Hematopoietic multipotent progenitor cell treated with erythropoietin and hydrocortisone succinate and interleukin-3 and kit ligand, for 8 days (in vitro differentiated cells): ENCODE data around the gene DYNLRB1.

ENCODE experiments used
- DNase-seq: peaks from one replicate; pipeline ENCODE4 v3.0.0-alpha.2; 2015

Gene DYNLRB1

GRCh38 chr20:34535301-34535840 is 19.1 kb downstream of the DYNLRB1 start:
- DNase-seq: no peak

DNA sequence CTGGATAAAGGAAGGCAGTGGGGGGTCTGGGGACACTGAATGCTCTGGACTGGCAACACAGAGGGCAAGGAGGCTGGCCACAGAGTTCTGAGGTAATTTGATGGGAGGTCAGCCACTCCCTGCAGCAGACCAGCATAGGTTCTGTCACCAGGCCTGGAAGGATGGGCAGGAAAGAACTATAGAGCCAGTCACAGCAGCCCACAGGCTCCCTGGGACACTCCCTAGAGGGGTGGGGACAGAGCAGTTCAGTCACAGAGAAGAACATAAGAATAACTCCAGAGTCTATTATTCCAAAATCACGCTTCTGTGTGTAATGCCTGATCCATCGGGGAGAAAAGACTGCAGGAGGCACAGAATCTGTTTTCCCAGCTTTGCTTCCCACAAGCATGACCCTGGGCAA is 19.6 kb downstream of the DYNLRB1 start:
- DNase-seq: no peak

DNA sequence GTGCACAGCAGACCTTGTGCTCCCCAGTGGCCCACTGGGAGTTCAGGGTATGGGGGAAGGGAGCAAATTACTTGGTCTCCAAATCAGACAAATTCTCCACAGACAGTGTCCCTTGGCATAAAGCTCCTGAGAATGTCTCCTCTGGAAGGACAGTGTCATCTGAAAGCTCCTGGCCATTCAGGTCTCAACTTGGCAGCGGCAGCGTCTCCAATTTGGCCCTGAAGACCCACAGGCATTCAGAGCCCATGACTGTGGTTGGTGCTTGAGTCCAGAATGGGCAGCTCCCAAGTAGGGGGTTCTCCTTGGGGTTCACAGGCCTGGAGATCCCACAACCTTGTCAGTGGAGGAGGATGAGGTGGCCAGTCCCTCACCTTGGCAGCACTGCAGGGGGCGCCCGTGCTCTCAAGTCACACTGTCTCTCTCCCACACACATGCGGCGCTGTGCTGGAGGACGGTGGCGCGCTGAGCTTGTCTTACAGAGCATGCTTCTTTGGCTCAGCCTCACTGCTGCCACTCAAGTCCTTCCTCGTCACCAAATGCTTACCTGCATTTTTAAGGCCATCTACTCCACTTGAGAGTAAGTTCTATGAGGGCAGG is 20.7 kb downstream of the DYNLRB1 start:
- peak; percentile 50 for DNase-seq

DNA sequence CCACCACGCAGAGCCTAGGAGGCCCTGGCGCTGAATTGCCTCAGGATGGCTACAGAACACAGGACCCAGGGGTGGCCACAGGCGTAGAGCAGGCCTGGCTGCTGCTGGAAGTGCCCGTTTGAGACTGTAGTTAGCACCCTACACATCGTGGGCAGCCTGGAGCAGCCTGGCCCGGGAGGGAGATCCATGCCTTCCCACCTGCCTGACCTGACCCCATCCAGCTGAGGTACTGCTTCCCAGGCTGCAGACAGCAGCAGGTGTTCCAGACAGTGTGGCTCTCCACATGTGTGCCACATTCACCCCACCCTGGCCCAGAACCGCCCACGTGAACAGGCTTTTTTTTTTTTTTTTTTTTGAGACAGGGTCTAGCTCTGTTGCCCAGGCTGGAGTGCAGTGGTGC is 21.4 kb downstream of the DYNLRB1 start:
- no peak for DNase-seq

GRCh38 chr20:34538671-34539123 is 22.5 kb downstream of the DYNLRB1 start:
- DNase-seq: peak; percentile 60

- DNase-seq: no peak
Observed at GRCh38 chr20:34539756-34540155, 23.5 kb downstream of the DYNLRB1 start.

DNA sequence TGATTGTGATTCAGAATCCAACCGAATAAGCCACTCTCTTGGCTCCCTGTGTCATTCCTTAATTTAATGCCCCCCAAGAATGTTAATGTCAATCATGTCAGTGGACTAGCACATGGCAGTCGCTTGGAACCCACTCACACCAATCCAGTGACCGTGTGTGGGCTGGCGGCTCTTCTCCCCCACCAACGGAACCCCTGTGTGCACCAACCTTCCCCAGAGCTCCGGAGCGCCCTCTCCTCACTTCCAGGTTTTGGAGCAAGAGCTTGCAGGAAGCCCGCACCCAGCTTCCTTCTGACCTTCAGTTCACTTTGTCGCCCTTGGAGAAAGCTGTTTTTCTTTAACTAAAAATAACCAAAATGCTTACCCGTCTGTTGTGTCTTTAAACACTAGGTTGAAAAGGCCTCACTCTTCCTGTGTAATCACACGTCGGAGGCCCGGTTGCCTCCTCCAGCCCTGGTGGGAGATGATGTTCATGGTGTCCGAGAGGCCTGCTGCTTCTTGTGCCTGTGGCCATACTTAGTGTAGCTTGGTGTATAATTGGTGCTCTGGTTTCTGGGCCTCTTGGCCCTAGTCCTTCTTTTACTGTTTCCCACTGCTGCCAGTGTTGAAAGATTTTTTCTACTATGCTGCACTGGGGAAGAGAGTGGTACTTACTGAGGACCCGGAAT is 24.5 kb downstream of the DYNLRB1 start:
- DNase-seq: no peak

DNA sequence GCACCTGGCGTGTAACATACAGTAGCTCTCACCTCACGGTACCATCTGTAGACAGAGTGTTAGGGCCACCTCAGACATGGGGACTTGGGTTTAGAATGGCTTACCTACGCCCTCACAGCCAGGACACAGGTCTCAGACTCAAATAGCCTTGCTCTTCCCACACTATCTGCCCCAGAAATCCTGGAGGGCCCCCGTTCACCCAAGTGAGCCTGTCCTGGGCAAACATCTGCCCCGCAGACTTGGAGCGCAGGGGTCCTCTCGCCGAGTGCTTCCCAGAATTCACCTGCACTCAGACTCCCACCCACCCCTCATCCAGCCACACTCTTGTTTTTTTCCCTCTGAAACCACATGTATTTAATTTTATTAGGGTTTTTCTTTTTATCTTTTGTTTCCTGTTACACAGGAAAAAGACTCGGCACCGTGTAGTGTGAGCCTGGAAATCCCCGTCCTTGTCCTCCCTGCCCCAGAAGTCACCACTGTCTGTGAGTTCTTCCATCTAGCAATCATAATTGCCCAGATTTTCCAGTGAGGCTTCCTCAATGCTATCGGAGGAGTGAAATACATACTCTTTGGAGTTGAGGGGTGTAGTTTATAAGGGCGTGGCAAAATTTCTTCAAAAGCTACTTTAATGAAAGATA is 25.2 kb downstream of the DYNLRB1 start:
- DNase-seq: no peak

GRCh38 chr20:34541917-34542316 is 25.7 kb downstream of the DYNLRB1 start:
- DNase-seq: no peak

- DNase-seq: no peak
Observed at GRCh38 chr20:34542439-34542838, 26.2 kb downstream of the DYNLRB1 start.

GRCh38 chr20:34543463-34544056 is 27.3 kb downstream of the DYNLRB1 start:
- no peak for DNase-seq

DNA sequence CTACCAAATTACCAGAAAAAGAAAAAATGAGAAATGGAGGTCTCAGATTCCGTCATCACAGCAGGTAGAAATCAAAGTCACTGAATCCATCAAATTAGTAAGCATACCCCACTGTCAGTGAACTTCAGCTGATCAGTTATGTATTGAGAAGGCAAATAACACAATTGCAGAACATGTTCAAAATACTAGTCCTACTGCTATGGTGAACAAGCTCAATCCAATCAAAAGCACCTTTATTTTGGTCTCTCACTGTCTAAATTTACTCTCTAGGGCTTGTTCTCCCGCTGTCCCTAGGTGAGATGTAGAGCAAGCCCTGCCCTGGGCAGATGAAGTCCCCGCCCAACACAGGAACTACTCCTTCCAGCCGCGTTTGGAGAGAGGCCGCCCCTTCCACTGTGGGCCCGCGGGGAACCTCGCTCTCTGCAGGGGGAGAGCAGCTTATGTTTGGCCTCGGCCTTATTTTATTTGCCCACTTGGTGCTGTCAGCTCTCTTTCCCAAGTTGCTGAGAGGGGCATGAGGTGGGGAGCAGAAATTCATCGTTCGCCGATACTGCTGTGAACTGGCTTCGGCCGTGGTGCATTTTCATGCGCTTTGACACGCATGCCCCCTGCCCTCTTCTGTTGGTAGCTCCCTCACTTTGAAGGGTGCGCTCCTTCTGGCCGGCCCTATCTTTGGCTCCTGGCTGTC is 28.0 kb downstream of the DYNLRB1 start:
- peak; percentile 27 for DNase-seq

- no peak for DNase-seq
Observed at GRCh38 chr20:34546751-34547181, 30.5 kb downstream of the DYNLRB1 start.

GRCh38 chr20:34547844-34548613 is 31.8 kb downstream of the DYNLRB1 start:
- DNase-seq: no peak

GRCh38 chr20:34549291-34549928 is 33.2 kb downstream of the DYNLRB1 start:
- peak; percentile 43 for DNase-seq

DNA sequence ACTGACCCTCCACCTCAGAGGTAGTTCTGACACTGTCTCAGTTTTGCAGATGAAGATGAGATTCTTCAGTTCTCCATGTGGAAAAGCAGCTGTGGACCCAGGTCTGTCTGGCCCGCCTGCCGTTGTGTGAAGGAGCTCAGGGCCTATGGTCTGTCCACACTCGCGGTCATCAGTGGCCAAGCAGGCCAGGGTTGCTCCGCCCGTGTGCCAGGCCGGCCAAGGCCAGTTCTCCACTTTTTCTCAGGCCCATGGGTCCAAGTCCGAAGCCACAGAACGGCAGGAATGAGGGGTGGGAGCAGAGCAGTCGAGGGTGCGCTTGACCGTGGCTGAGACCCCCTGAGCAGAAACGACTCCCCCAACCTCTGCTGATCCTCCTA is 33.7 kb downstream of the DYNLRB1 start:
- DNase-seq: no peak

- DNase-seq: no peak
Observed at GRCh38 chr20:34552569-34552968, 36.3 kb downstream of the DYNLRB1 start.

GRCh38 chr20:34553366-34553867 is 37.2 kb downstream of the DYNLRB1 start:
- no peak for DNase-seq

- no peak for DNase-seq
Observed at GRCh38 chr20:34557936-34558319, 41.7 kb downstream of the DYNLRB1 start.

DNA sequence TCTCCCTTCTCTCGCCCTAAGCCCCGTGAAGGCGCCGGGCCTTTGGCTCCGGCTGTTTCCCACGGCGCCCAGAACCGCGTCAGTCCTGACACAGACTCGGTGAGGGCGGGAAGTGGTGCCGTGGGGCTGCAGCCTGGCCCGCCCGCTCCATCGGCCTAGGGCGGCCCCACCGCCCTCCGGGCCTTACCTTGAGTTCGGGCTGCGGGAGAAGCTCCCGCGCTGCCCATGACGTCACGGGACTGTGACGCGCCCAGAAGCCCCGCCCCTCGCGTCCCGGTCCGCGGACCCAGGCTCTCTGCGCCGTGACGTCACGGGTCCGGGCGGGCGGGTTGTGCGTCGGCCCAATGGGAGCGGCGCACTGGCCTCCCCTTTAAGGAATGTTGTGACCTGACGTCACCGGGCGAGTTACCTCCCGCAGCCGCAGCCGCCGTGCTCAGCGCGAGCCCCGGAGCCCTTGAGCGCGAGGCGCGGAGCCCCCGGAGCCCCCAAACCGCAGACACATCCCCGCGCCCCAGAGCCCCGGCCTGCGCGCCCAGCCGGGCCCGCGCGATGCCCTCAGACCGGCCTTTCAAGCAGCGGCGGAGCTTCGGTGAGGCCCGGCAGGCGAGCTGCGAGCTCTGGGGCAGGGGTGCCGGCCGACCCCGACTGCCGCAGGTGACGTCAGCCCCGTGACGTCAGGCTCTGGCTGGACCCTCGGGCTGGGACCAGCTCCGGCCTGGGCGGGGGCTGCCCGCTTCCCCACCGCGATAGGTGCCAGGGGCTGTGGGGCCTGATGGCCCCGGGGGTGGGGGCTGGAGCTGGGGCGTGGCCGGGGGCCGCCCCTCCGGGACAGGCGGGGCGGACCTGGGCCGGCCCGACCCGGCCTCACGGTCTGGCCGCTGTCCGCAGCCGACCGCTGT is 42.3 kb downstream of the DYNLRB1 start, which contains the start of gene MAP1LC3A:
Gene MAP1LC3A (plus strand): TSS at position 399 of the 899 bp plus-strand sequence. CDS start 151 bp downstream, at position 550.
- peak; percentile 93 for DNase-seq
